NCI-H82 treated with DMSO at 0.1 percent for 48 hours (cell line): ENCODE data around the gene ALPK3.

Experiments used
- DNase-seq: peaks from one replicate; lab custom pipeline; 2025; ENCODE audit not compliant: unreplicated experiment; lab: John Stamatoyannopoulos, UW

Gene ALPK3

GRCh38 chr15:84914351-84914750 lies 97.2 kb downstream of the ALPK3 start:
- no peak for DNase-seq

GRCh38 chr15:84914909-84915605 lies 97.9 kb downstream of the ALPK3 start:
- no peak for DNase-seq

GRCh38 chr15:84915606-84915958 lies 98.4 kb downstream of the ALPK3 start:
- DNase-seq, result no peak

GRCh38 chr15:84917452-84917851 lies 100.3 kb downstream of the ALPK3 start:
- no peak for DNase-seq

GRCh38 chr15:84919106-84919667 lies 102.0 kb downstream of the ALPK3 start:
- DNase-seq, result no peak

- no peak for DNase-seq
Observed at GRCh38 chr15:84921121-84921520, 104.0 kb downstream of the ALPK3 start.

GRCh38 chr15:84922530-84922929 lies 105.4 kb downstream of the ALPK3 start:
- DNase-seq, result no peak
